SK-N-SH (cell line): ENCODE results near the gene MOB1B. TPM values are rescaled to one million over a fixed set of nuclear protein-coding genes. Genes with fewer than 3 reads are reported as not detected.

Source experiments
- CTCF ChIA-PET: fragments of 300-600, 350-600 bp; formaldehyde crosslinking; extraction: SDS; loops from one replicate; lab custom pipeline; 2021; lab: Yijun Ruan, JAX
- POLR2A ChIA-PET: fragments of 350-600 bp; sonication (Branson Sonifier 250); formaldehyde crosslinking; extraction: SDS; loops from one replicate; lab custom pipeline; 2020; ENCODE audit warnings: antibody characterized with exemption, inconsistent platforms; lab: Yijun Ruan, JAX
- DNase-seq: peaks from one replicate; pipeline ENCODE4 v3.0.0; 2012
- H2AFZ ChIP-seq: fragments of 200-600 bp; sonication (generic); 2 replicates; pipeline ENCODE4 v1.8.1; 2016; ENCODE audit warnings: antibody characterized with exemption, mild to moderate bottlenecking, low read depth
- H3F3A ChIP-seq: fragments of 200-600 bp; sonication (generic); replicated peaks from 2 replicates; pipeline ENCODE3; 2016; ENCODE audit warnings: antibody characterized with exemption, mild to moderate bottlenecking; ENCODE audit not compliant: insufficient read depth
- H3K27ac ChIP-seq, 2 experiments: fragments of 200-500 bp in 1 of 2; fragments of 200-600 bp in 1 of 2; sonication (Bioruptor generic) in 1 of 2; sonication (generic), shearing (Covaris generic) in 1 of 2; 2 replicates each; pipeline versions ENCODE4 v1.5.1 to v1.6.1; 2014 to 2016; ENCODE audit warnings: low read depth in 2 of 2, inconsistent platforms in 1 of 2, low read length in 1 of 2, mild to moderate bottlenecking in 1 of 2, mixed read lengths in 1 of 2
- H3K27me3 ChIP-seq: fragments of 200-600 bp; sonication (generic), shearing (Covaris generic); 2 replicates; pipeline ENCODE4 v1.6.1; 2016; ENCODE audit warnings: mixed run types; ENCODE audit not compliant: insufficient read depth
- H3K36me3 ChIP-seq, 2 experiments: fragments of 200-500 bp in 1 of 2; fragments of 200-600 bp in 1 of 2; sonication (Bioruptor generic) in 1 of 2; sonication (generic) in 1 of 2; replicated peaks in 1 of 2; 2 replicates each; pipeline versions ENCODE3 to v1.5.1; 2014 to 2016; ENCODE audit warnings: low read length in 1 of 2, mild to moderate bottlenecking in 1 of 2; ENCODE audit not compliant: insufficient read depth in 2 of 2, control insufficient read depth in 1 of 2
- H3K4me1 ChIP-seq, 2 experiments: fragments of 200-500 bp in 1 of 2; fragments of 200-600 bp in 1 of 2; sonication (Bioruptor generic) in 1 of 2; sonication (generic), shearing (Covaris generic) in 1 of 2; 2 replicates each; pipeline versions ENCODE4 v1.5.1 to v1.6.1; 2014 to 2016; ENCODE audit warnings: low read depth in 1 of 2, low read length in 1 of 2, mixed run types in 1 of 2; ENCODE audit not compliant: insufficient read depth in 2 of 2, control insufficient read depth in 1 of 2
- H3K4me2 ChIP-seq: fragments of 200-600 bp; sonication (generic), shearing (Covaris generic); 2 replicates; pipeline ENCODE4 v1.6.1; 2017; ENCODE audit warnings: mixed run types
- H3K4me3 ChIP-seq, 2 experiments: fragments of 200-500 bp in 1 of 2; fragments of 200-600 bp in 1 of 2; sonication (Bioruptor generic) in 1 of 2; sonication (generic), shearing (Covaris generic) in 1 of 2; 2 replicates each; pipeline versions ENCODE4 v1.5.1 to v1.8.1; 2014 to 2016; ENCODE audit warnings: low read depth in 2 of 2, inconsistent platforms in 1 of 2, low read length in 1 of 2, mild to moderate bottlenecking in 1 of 2, mixed read lengths in 1 of 2, moderate library complexity in 1 of 2
- H3K79me2 ChIP-seq: fragments of 200-600 bp; sonication (generic); 2 replicates; pipeline ENCODE4 v1.8.1; 2017; ENCODE audit warnings: mild to moderate bottlenecking; ENCODE audit not compliant: insufficient read depth
- H3K9ac ChIP-seq: fragments of 200-600 bp; sonication (generic); 2 replicates; pipeline ENCODE4 v1.6.1; 2017; ENCODE audit warnings: mixed run types
- H3K9me2 ChIP-seq: fragments of 200-600 bp; sonication (generic); 2 replicates; pipeline ENCODE4 v1.6.1; 2017; ENCODE audit warnings: mixed run types
- H3K9me3 ChIP-seq: fragments of 200-600 bp; sonication (generic); 2 replicates; pipeline ENCODE4 v1.6.1; 2017; ENCODE audit warnings: mixed run types, mild to moderate bottlenecking, moderate library complexity
- H4K20me1 ChIP-seq: fragments of 200-600 bp; sonication (generic); 2 replicates; pipeline ENCODE4 v1.6.1; 2017; ENCODE audit warnings: mild to moderate bottlenecking, mixed run types; ENCODE audit not compliant: insufficient read depth
- ELF1 ChIP-seq: IDR thresholded peaks from 2 replicates; pipeline ENCODE4 v1.4.0; 2012
- FOXM1 ChIP-seq: IDR thresholded peaks from 2 replicates; pipeline ENCODE4 v1.4.0; 2012; ENCODE audit warnings: low read depth, mild to moderate bottlenecking
- GATA2 ChIP-seq: sonication (generic); formaldehyde crosslinking; IDR thresholded peaks from 2 replicates; pipeline ENCODE4 v1.5.0; 2020; ENCODE audit warnings: mild to moderate bottlenecking, missing genetic modification reagents
- JUND ChIP-seq: IDR thresholded peaks from 2 replicates; pipeline ENCODE4 v1.4.0; 2012
- NRF1 ChIP-seq: IDR thresholded peaks from 2 replicates; pipeline ENCODE4 v1.6.1; 2012; ENCODE audit warnings: low read depth, mild to moderate bottlenecking, low read length
- RAD21 ChIP-seq: IDR thresholded peaks from 2 replicates; pipeline ENCODE4 v1.6.1; 2012; ENCODE audit warnings: mild to moderate bottlenecking, low read length
- RCOR1 ChIP-seq: fragments of 150-350 bp; IDR thresholded peaks from 2 replicates; pipeline ENCODE4 v1.6.1; 2017; ENCODE audit warnings: antibody characterized with exemption, low read length
- RFX5 ChIP-seq: IDR thresholded peaks from 2 replicates; pipeline ENCODE4 v1.6.1; 2012; ENCODE audit warnings: mild to moderate bottlenecking, improper control_type of control experiment, low read length
- RXRA ChIP-seq: IDR thresholded peaks from 2 replicates; pipeline ENCODE4 v1.4.0; 2012; ENCODE audit warnings: low read depth, mild to moderate bottlenecking, borderline replicate concordance
- SIN3A ChIP-seq: IDR thresholded peaks from 2 replicates; pipeline ENCODE4 v1.6.1; 2012; ENCODE audit warnings: low read depth, mild to moderate bottlenecking, low read length, moderate library complexity, borderline replicate concordance
- SMC3 ChIP-seq: IDR thresholded peaks from 2 replicates; pipeline ENCODE4 v1.6.1; 2012; ENCODE audit warnings: low read depth, low read length, improper control_type of control experiment
- TEAD4 ChIP-seq: IDR thresholded peaks from 2 replicates; pipeline ENCODE4 v1.4.0; 2012; ENCODE audit warnings: mild to moderate bottlenecking, borderline replicate concordance; ENCODE audit not compliant: insufficient read depth
- WGBS: methylation state at CpG from one replicate; pipeline ENCODE4 v1.1.6; 2017; ENCODE audit warnings: low lambda C conversion rate; 5-methylcytosine and 5-hydroxymethylcytosine counted together
- polyA plus RNA-seq, 3 experiments: library from polyadenylated mRNA; depleted of rRNA; stranded (reverse); fragments of >200 nt; gene quantifications; 2 replicates each; pipeline ENCODE4 v1.2.3, GENCODE V29; 2012
- TF ChIP-seq, protein P1 (sequence below): IDR thresholded peaks from 2 replicates; pipeline ENCODE4; 2012
- TF ChIP-seq, protein P2 (sequence below): IDR thresholded peaks from 2 replicates; pipeline ENCODE4 v1.4.0; 2012; ENCODE audit warnings: low read depth, borderline replicate concordance
- TF ChIP-seq, protein P3 (sequence below): fragments of 200-600 bp; sonication (generic); IDR thresholded peaks from 2 replicates; pipeline ENCODE4 v1.6.1; 2017; ENCODE audit warnings: antibody characterized with exemption, mild to moderate bottlenecking, moderate library complexity
- TF ChIP-seq, protein P4 (sequence below): fragments of 150-350 bp; IDR thresholded peaks from 2 replicates; pipeline ENCODE4 v1.6.1; 2016; ENCODE audit warnings: mild to moderate bottlenecking, low read depth, low read length
- TF ChIP-seq, protein P5 (sequence below): IDR thresholded peaks from 2 replicates; pipeline ENCODE4 v1.4.0; 2012; ENCODE audit warnings: low read depth, borderline replicate concordance
- TF ChIP-seq, protein P6 (sequence below): IDR thresholded peaks from 2 replicates; pipeline ENCODE4 v1.6.1; 2012; ENCODE audit warnings: mild to moderate bottlenecking, low read depth, low read length, moderate library complexity

The MOB1B gene
- polyA plus RNA-seq, 1 of the 3 experiments (the other 2 are of a cell fraction): 2.9 TPM

DNA sequence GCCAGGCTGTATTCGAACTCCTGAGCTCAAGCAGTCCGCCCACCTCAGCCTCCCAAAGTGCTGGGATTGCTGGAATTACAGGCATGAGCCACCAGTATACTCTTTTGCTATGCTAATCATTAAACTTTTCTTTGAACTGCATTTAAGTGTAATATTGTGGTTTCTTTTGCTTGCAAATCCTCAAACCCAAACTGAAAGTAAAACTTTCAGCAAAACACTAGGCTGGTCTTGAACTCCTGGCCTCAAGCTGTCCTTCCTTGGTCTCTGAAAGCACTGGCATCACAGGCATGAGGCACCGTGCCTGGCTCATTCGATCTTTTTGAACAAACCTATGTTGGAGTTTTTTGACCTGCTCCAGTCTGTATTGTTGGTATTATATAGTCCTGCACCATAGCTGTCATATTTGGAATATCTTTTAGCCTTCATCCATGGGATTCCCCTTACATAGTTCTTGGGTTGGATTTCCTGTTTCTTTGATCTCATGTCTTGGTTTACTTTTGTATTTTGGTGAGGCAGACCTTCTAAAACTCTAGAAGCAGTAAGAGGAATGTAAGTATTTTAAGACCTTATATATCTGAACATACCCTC is 34.1 kb downstream of the MOB1B start:
- Histone ChIP-seq H3K27ac (no peak overlapping the region), H3K4me3 (no peak overlapping the region), H3F3A (no peaks in the 10 kb centered on the region), H3K36me3 (peaks cover 0 to 4% of the 10 kb centered on the region in 2 experiments), H3K9me3 (no peaks in the 10 kb centered on the region), H3K4me1 (peaks cover 0 to 4% of the 10 kb centered on the region in 2 experiments; a peak in 2 of 4 replicates), H3K27me3 (no peaks in the 10 kb centered on the region), H2AFZ (no peak overlapping the region), H4K20me1 (no peaks in the 10 kb centered on the region), H3K4me2 (no peak overlapping the region), H3K9ac (no peak overlapping the region), H3K79me2 (peaks cover 93% of the 10 kb centered on the region), H3K9me2 (no peaks in the 10 kb centered on the region)
- ChIA-PET CTCF (no interaction called here), POLR2A (no interaction called here)
- TF ChIP-seq FOXM1: no peak
- no peak for TF ChIP-seq RCOR1
- no peak for TF ChIP-seq NRF1
- no peak for TF ChIP-seq RXRA
- TF ChIP-seq TEAD4: no peak
- TF ChIP-seq, protein P1, sequence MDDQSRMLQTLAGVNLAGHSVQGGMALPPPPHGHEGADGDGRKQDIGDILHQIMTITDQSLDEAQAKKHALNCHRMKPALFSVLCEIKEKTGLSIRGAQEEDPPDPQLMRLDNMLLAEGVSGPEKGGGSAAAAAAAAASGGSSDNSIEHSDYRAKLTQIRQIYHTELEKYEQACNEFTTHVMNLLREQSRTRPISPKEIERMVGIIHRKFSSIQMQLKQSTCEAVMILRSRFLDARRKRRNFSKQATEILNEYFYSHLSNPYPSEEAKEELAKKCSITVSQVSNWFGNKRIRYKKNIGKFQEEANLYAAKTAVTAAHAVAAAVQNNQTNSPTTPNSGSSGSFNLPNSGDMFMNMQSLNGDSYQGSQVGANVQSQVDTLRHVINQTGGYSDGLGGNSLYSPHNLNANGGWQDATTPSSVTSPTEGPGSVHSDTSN: no peak
- TF ChIP-seq RAD21: no peak
- TF ChIP-seq, protein P2, sequence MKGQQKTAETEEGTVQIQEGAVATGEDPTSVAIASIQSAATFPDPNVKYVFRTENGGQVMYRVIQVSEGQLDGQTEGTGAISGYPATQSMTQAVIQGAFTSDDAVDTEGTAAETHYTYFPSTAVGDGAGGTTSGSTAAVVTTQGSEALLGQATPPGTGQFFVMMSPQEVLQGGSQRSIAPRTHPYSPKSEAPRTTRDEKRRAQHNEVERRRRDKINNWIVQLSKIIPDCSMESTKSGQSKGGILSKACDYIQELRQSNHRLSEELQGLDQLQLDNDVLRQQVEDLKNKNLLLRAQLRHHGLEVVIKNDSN: no peak
- TF ChIP-seq, protein P3, sequence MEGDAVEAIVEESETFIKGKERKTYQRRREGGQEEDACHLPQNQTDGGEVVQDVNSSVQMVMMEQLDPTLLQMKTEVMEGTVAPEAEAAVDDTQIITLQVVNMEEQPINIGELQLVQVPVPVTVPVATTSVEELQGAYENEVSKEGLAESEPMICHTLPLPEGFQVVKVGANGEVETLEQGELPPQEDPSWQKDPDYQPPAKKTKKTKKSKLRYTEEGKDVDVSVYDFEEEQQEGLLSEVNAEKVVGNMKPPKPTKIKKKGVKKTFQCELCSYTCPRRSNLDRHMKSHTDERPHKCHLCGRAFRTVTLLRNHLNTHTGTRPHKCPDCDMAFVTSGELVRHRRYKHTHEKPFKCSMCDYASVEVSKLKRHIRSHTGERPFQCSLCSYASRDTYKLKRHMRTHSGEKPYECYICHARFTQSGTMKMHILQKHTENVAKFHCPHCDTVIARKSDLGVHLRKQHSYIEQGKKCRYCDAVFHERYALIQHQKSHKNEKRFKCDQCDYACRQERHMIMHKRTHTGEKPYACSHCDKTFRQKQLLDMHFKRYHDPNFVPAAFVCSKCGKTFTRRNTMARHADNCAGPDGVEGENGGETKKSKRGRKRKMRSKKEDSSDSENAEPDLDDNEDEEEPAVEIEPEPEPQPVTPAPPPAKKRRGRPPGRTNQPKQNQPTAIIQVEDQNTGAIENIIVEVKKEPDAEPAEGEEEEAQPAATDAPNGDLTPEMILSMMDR: no peak
- TF ChIP-seq SMC3: no peak
- TF ChIP-seq JUND: no peak
- TF ChIP-seq, protein P4, sequence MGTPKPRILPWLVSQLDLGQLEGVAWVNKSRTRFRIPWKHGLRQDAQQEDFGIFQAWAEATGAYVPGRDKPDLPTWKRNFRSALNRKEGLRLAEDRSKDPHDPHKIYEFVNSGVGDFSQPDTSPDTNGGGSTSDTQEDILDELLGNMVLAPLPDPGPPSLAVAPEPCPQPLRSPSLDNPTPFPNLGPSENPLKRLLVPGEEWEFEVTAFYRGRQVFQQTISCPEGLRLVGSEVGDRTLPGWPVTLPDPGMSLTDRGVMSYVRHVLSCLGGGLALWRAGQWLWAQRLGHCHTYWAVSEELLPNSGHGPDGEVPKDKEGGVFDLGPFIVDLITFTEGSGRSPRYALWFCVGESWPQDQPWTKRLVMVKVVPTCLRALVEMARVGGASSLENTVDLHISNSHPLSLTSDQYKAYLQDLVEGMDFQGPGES: no peak
- no peak for TF ChIP-seq RFX5
- no peak for TF ChIP-seq GATA2
- TF ChIP-seq, protein P5, sequence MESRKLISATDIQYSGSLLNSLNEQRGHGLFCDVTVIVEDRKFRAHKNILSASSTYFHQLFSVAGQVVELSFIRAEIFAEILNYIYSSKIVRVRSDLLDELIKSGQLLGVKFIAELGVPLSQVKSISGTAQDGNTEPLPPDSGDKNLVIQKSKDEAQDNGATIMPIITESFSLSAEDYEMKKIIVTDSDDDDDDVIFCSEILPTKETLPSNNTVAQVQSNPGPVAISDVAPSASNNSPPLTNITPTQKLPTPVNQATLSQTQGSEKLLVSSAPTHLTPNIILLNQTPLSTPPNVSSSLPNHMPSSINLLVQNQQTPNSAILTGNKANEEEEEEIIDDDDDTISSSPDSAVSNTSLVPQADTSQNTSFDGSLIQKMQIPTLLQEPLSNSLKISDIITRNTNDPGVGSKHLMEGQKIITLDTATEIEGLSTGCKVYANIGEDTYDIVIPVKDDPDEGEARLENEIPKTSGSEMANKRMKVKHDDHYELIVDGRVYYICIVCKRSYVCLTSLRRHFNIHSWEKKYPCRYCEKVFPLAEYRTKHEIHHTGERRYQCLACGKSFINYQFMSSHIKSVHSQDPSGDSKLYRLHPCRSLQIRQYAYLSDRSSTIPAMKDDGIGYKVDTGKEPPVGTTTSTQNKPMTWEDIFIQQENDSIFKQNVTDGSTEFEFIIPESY: no peak
- no peak for TF ChIP-seq SIN3A
- TF ChIP-seq, protein P6, sequence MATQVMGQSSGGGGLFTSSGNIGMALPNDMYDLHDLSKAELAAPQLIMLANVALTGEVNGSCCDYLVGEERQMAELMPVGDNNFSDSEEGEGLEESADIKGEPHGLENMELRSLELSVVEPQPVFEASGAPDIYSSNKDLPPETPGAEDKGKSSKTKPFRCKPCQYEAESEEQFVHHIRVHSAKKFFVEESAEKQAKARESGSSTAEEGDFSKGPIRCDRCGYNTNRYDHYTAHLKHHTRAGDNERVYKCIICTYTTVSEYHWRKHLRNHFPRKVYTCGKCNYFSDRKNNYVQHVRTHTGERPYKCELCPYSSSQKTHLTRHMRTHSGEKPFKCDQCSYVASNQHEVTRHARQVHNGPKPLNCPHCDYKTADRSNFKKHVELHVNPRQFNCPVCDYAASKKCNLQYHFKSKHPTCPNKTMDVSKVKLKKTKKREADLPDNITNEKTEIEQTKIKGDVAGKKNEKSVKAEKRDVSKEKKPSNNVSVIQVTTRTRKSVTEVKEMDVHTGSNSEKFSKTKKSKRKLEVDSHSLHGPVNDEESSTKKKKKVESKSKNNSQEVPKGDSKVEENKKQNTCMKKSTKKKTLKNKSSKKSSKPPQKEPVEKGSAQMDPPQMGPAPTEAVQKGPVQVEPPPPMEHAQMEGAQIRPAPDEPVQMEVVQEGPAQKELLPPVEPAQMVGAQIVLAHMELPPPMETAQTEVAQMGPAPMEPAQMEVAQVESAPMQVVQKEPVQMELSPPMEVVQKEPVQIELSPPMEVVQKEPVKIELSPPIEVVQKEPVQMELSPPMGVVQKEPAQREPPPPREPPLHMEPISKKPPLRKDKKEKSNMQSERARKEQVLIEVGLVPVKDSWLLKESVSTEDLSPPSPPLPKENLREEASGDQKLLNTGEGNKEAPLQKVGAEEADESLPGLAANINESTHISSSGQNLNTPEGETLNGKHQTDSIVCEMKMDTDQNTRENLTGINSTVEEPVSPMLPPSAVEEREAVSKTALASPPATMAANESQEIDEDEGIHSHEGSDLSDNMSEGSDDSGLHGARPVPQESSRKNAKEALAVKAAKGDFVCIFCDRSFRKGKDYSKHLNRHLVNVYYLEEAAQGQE: no peak
- no peak for TF ChIP-seq ELF1
- 90% methylated on average over 4 of the region's 4 CpGs for WGBS
- DNase-seq: no peak
